DND-41 (cell line): ENCODE results near the gene NDRG2.

Source experiments
- CTCF ChIP-seq: IDR thresholded peaks from 2 replicates; pipeline ENCODE4 v1.5.1; 2012; ENCODE audit warnings: borderline replicate concordance, low read length, moderate library complexity, mild to moderate bottlenecking; ENCODE audit not compliant: poor library complexity, severe bottlenecking; ENCODE audit errors: extremely low read depth
- EZH2 ChIP-seq: IDR thresholded peaks from 3 replicates; pipeline ENCODE4 v1.6.1; 2012; ENCODE audit warnings: borderline replicate concordance, low read depth, mild to moderate bottlenecking, moderate library complexity, low read length, inconsistent platforms; ENCODE audit not compliant: severe bottlenecking

- TF ChIP-seq CTCF (no peak), EZH2 (no peak)
Measured at GRCh38 chr14:21003788-21004346, 21.0 kb downstream of the NDRG2 start.
